ENCODE results near the gene POFUT2.

DNA sequence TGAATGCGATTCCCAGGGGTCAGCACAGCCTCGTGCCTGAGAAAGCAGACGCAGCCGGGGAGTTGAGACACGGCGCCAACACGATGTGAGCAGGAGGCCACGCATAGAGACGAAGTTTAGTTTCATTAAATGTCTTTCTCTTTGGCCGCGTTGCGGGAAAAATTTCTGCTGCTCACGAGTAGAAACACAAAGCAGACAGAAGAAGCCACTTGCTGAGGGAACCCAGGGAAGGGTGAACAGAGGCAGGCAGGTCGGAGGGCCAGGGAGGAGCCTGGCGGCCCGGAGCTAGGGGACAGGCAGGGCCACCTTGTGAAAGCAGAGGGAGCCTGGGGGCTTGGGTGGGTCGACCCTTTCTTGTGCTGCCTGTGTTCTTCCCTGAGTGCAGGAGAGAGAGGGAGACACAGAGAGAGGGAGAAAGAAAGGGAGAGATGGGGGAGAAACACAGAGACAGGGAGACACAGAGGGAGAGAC, 33.2 kb downstream of the POFUT2 start:
- TF ChIP-seq, protein P1, sequence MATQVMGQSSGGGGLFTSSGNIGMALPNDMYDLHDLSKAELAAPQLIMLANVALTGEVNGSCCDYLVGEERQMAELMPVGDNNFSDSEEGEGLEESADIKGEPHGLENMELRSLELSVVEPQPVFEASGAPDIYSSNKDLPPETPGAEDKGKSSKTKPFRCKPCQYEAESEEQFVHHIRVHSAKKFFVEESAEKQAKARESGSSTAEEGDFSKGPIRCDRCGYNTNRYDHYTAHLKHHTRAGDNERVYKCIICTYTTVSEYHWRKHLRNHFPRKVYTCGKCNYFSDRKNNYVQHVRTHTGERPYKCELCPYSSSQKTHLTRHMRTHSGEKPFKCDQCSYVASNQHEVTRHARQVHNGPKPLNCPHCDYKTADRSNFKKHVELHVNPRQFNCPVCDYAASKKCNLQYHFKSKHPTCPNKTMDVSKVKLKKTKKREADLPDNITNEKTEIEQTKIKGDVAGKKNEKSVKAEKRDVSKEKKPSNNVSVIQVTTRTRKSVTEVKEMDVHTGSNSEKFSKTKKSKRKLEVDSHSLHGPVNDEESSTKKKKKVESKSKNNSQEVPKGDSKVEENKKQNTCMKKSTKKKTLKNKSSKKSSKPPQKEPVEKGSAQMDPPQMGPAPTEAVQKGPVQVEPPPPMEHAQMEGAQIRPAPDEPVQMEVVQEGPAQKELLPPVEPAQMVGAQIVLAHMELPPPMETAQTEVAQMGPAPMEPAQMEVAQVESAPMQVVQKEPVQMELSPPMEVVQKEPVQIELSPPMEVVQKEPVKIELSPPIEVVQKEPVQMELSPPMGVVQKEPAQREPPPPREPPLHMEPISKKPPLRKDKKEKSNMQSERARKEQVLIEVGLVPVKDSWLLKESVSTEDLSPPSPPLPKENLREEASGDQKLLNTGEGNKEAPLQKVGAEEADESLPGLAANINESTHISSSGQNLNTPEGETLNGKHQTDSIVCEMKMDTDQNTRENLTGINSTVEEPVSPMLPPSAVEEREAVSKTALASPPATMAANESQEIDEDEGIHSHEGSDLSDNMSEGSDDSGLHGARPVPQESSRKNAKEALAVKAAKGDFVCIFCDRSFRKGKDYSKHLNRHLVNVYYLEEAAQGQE (IDR thresholded peaks at IDR 0.05; ENCODE audit: low read depth), result no peak
- no peak for TF ChIP-seq TCF12 (IDR thresholded peaks at IDR 0.05; ENCODE audit: low read depth)
- TF ChIP-seq, protein P2, sequence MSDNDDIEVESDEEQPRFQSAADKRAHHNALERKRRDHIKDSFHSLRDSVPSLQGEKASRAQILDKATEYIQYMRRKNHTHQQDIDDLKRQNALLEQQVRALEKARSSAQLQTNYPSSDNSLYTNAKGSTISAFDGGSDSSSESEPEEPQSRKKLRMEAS (IDR thresholded peaks at IDR 0.05), result no peak
- no peak for TF ChIP-seq RAD21 (IDR thresholded peaks at IDR 0.05; ENCODE audit: low read depth)
- TF ChIP-seq, protein P3, sequence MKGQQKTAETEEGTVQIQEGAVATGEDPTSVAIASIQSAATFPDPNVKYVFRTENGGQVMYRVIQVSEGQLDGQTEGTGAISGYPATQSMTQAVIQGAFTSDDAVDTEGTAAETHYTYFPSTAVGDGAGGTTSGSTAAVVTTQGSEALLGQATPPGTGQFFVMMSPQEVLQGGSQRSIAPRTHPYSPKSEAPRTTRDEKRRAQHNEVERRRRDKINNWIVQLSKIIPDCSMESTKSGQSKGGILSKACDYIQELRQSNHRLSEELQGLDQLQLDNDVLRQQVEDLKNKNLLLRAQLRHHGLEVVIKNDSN (IDR thresholded peaks at IDR 0.05), result no peak
- no peak for TF ChIP-seq TAF1 (IDR thresholded peaks at IDR 0.05; ENCODE audit: low read depth)
- no peak for TF ChIP-seq EGR1 (IDR thresholded peaks at IDR 0.05)
- TF ChIP-seq EP300 (IDR thresholded peaks at IDR 0.05; ENCODE audit: borderline replicate concordance), result no peak
- no peak for TF ChIP-seq YY1 (IDR thresholded peaks at IDR 0.05; ENCODE audit: low read depth)
- TF ChIP-seq NFIC (IDR thresholded peaks at IDR 0.05), result no peak
- TF ChIP-seq CEBPB (IDR thresholded peaks at IDR 0.05), result no peak

All from Ishikawa (cell line).